PC-3 (cell line): ENCODE results near the gene JAK3. TPM values are rescaled to one million over a fixed set of nuclear protein-coding genes. Genes with fewer than 3 reads are reported as not detected.
A peak's percentile ranks its signal among the peaks of the same experiment; 100 is the strongest.

Source experiments
- ATAC-seq: fragments of 200-7000 bp; cut with Tn5 transposase; 2 replicates; pipeline ENCODE4 v1.9.1; 2020; ENCODE audit warnings: mild to moderate bottlenecking, moderate library complexity
- BruUV-seq: library from RNA; stranded (reverse); fragments of 400-500 nt; replicated peaks from 2 replicates; lab custom pipeline; 2021; lab: Mats Ljungman, UMichigan
- CTCF ChIA-PET: fragments of 300-600 bp; sonication (Branson Sonifier 250); formaldehyde crosslinking; loops from one replicate; lab custom pipeline; 2022; ENCODE audit warnings: antibody characterized with exemption; lab: Charles Lee
- POLR2A ChIA-PET: fragments of 300-600 bp; sonication (Branson Sonifier 250); formaldehyde crosslinking; loops from one replicate; lab custom pipeline; 2022; ENCODE audit warnings: antibody characterized with exemption; ENCODE audit not compliant: unreplicated experiment; lab: Charles Lee
- DNase-seq: peaks from one replicate; pipeline ENCODE4 v3.0.0-alpha.2; 2015
- H2AFZ ChIP-seq: fragments of 300-600 bp; sonication (generic); 2 replicates; pipeline ENCODE4 v1.6.0; 2016; ENCODE audit warnings: antibody characterized with exemption, low read length
- H3F3A ChIP-seq: fragments of 300-600 bp; sonication (generic); one replicate; pipeline ENCODE4 v1.6.0; 2017; ENCODE audit warnings: antibody characterized with exemption, low read length, control low read depth, mild to moderate bottlenecking; ENCODE audit not compliant: unreplicated experiment
- H3K27ac ChIP-seq: fragments of 300-600 bp; sonication (generic); 2 replicates; pipeline ENCODE4 v1.5.1; 2016; ENCODE audit warnings: mild to moderate bottlenecking, low read length
- H3K27me3 ChIP-seq: fragments of 300-600 bp; sonication (generic); 2 replicates; pipeline ENCODE4 v1.6.1; 2016; ENCODE audit warnings: low read length, mixed read lengths
- H3K36me3 ChIP-seq: fragments of 300-600 bp; sonication (generic); 2 replicates; pipeline ENCODE4 v1.6.1; 2016; ENCODE audit warnings: low read depth, mixed run types, low read length, mixed read lengths
- H3K4me1 ChIP-seq: fragments of 300-600 bp; sonication (generic); 2 replicates; pipeline ENCODE4 v1.5.1; 2016; ENCODE audit warnings: low read length; ENCODE audit not compliant: insufficient read depth
- H3K4me2 ChIP-seq: fragments of 300-600 bp; sonication (generic); 2 replicates; pipeline ENCODE4 v1.6.0; 2016; ENCODE audit warnings: low read length
- H3K4me3 ChIP-seq: fragments of 300-600 bp; sonication (generic); 2 replicates; pipeline ENCODE4 v1.5.1; 2016; ENCODE audit warnings: mild to moderate bottlenecking, low read length, mixed read lengths
- H3K79me2 ChIP-seq: fragments of 300-600 bp; sonication (generic); 2 replicates; pipeline ENCODE4 v1.6.1; 2017; ENCODE audit warnings: low read length, mixed read lengths
- H3K9ac ChIP-seq: fragments of 300-600 bp; sonication (generic); 2 replicates; pipeline ENCODE4 v1.6.0; 2016; ENCODE audit warnings: mild to moderate bottlenecking, low read length
- H3K9me2 ChIP-seq: fragments of 300-600 bp; sonication (generic); replicated peaks from 2 replicates; pipeline ENCODE4 v1.6.1; 2016; ENCODE audit warnings: mixed run types, low read length, mixed read lengths
- H3K9me3 ChIP-seq: fragments of 300-600 bp; sonication (generic); 2 replicates; pipeline ENCODE4 v1.6.1; 2016; ENCODE audit warnings: low read length, mixed read lengths
- H4K20me1 ChIP-seq: fragments of 300-600 bp; sonication (generic); 2 replicates; pipeline ENCODE4 v1.6.1; 2016; ENCODE audit warnings: low read length, mixed read lengths
- EZH2 ChIP-seq: fragments of 300-600 bp; sonication (generic); IDR thresholded peaks from one replicate; pipeline ENCODE4 v1.6.1; 2017; ENCODE audit warnings: antibody characterized with exemption, mild to moderate bottlenecking, low read length; ENCODE audit not compliant: unreplicated experiment
- EZH2phosphoT487 ChIP-seq: fragments of 300-600 bp; sonication (generic); IDR thresholded peaks from 2 replicates; pipeline ENCODE4 v1.6.1; 2018; ENCODE audit warnings: mild to moderate bottlenecking, antibody characterized with exemption, low read length, borderline replicate concordance
- intact Hi-C: fragments of 100-400 bp; cut with micrococcal nuclease; formaldehyde crosslinking; loops from 2 replicates; pipeline ENCODE4 v1.9.0; 2023
- total RNA-seq: library from RNA; depleted of rRNA; stranded (reverse); fragments of >200 nt; gene quantifications from 2 replicates; pipeline ENCODE4 v1.2.3, GENCODE V29; 2014
- TF ChIP-seq, protein P1 (sequence below): fragments of 300-600 bp; sonication (generic); conservative IDR thresholded peaks from 2 replicates; pipeline ENCODE4 v1.5.1; 2017; ENCODE audit warnings: antibody characterized with exemption, low read depth, mild to moderate bottlenecking, low read length

The JAK3 gene
- total RNA-seq, 1 experiment from 2014 or later, result 1.5 TPM

- Histone ChIP-seq H3K36me3 (0 out of 2 replicates have a peak, but pooled peaks cover 2% of the 10 kb centered on the region), H3K9ac (peak overlapping the region; percentile 95), H3K27ac (peak overlapping the region; percentile 99), H3F3A (peaks cover 6% of the 10 kb centered on the region), H3K4me3 (peak overlapping the region; percentile 84), H4K20me1 (no peaks in the 10 kb centered on the region), H3K9me2 (no peaks in the 10 kb centered on the region), H3K27me3 (no peaks in the 10 kb centered on the region), H3K4me1 (peaks cover 42% of the 10 kb centered on the region), H3K9me3 (no peaks in the 10 kb centered on the region), H3K4me2 (peak overlapping the region; percentile 90), H2AFZ (no peak overlapping the region), H3K79me2 (peaks cover 66% of the 10 kb centered on the region)
- ChIA-PET CTCF (no interaction called here), POLR2A (interaction anchor here (0.6 to 0.7 kb wide), 2 partner anchors 34 to 47 kb away, joined by 3 read pairs; no protein-coding TSS in a partner anchor)
- TF ChIP-seq EZH2, result no peak
- no peak for TF ChIP-seq EZH2phosphoT487
- TF ChIP-seq, protein P1, sequence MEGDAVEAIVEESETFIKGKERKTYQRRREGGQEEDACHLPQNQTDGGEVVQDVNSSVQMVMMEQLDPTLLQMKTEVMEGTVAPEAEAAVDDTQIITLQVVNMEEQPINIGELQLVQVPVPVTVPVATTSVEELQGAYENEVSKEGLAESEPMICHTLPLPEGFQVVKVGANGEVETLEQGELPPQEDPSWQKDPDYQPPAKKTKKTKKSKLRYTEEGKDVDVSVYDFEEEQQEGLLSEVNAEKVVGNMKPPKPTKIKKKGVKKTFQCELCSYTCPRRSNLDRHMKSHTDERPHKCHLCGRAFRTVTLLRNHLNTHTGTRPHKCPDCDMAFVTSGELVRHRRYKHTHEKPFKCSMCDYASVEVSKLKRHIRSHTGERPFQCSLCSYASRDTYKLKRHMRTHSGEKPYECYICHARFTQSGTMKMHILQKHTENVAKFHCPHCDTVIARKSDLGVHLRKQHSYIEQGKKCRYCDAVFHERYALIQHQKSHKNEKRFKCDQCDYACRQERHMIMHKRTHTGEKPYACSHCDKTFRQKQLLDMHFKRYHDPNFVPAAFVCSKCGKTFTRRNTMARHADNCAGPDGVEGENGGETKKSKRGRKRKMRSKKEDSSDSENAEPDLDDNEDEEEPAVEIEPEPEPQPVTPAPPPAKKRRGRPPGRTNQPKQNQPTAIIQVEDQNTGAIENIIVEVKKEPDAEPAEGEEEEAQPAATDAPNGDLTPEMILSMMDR, result no peak
- ATAC-seq (peak; percentile 1; the same call in 1 of the 2 replicates), DNase-seq (no peak)
- intact Hi-C loops, result loop anchor here (2.0 to 5.0 kb wide), 3 partner anchors 18 to 60 kb away; partner anchors contain the start of gene RPL18A
- TSS peak; percentile 77 for BruUV-seq
Observed at GRCh38 chr19:17796838-17797423, 50.9 kb downstream of the JAK3 start.

- H3K4me2 ChIP-seq, result peak overlapping the region; percentile 90
- intact Hi-C loops, result loop anchor here (2.0 to 5.0 kb wide), 3 partner anchors 17 to 61 kb away; partner anchors contain the start of gene RPL18A
Observed at GRCh38 chr19:17796013-17796837, 51.6 kb downstream of the JAK3 start.

More at GRCh38 chr19:17796013-17796837, 51.6 kb downstream of the JAK3 start:
- POLR2A ChIA-PET, result interaction anchor here (0.6 kb wide), 1 partner anchor 34 kb away, joined by 3 read pairs; no protein-coding TSS in a partner anchor
- H3K27me3 ChIP-seq, result no peaks in the 10 kb centered on the region
- H4K20me1 ChIP-seq, result no peaks in the 10 kb centered on the region
- DNase-seq (peak; percentile 91), ATAC-seq (peak; percentile 52)
- no peaks in the 10 kb centered on the region for H3K9me3 ChIP-seq
- peaks cover 6% of the 10 kb centered on the region for H3F3A ChIP-seq
- H2AFZ ChIP-seq, result no peak overlapping the region
- no peaks in the 10 kb centered on the region for H3K9me2 ChIP-seq
- TF ChIP-seq EZH2phosphoT487, result no peak
- no peak for TF ChIP-seq EZH2
- TF ChIP-seq, protein P1, result no peak
- peaks cover 49% of the 10 kb centered on the region for H3K4me1 ChIP-seq
- H3K9ac ChIP-seq, result peak overlapping the region; percentile 95
- peak overlapping the region; percentile 84 for H3K4me3 ChIP-seq
- H3K79me2 ChIP-seq, result peaks cover 59% of the 10 kb centered on the region
- peak overlapping the region; percentile 99 for H3K27ac ChIP-seq
- H3K36me3 ChIP-seq, result 0 out of 2 replicates have a peak, but pooled peaks cover 2% of the 10 kb centered on the region
- CTCF ChIA-PET, result interaction anchor here (1.6 kb wide), 1 partner anchor 63 kb away, joined by 4 read pairs; the partner anchor contains the start of gene RPL18A
- BruUV-seq, result no TSS peak
